Spleen (tissue), 11 donors: ENCODE results near the gene KIF16B. TPM values are rescaled to one million over a fixed set of nuclear protein-coding genes. Genes with fewer than 3 reads are reported as not detected.

Experiments used
- DNase-seq: peaks from one replicate; pipeline ENCODE4 v3.0.0-alpha.2; 2020
- H3K27ac ChIP-seq, 8 donors: fragments of 200-600 bp; sonication (generic) in 7 of 8; 1 replicate in 4 of 8; 2 replicates in 4 of 8; pipeline versions ENCODE4 v1.5.0 to v1.8.0; 2016 to 2021; ENCODE audit warnings: inconsistent platforms in 4 of 8, mild to moderate bottlenecking in 4 of 8, moderate library complexity in 1 of 8
- H3K27me3 ChIP-seq, 7 donors: fragments of 200-600 bp; sonication (generic) in 6 of 7; replicated peaks in 1 of 7; 1 replicate in 4 of 7; 2 replicates in 3 of 7; pipeline versions ENCODE4 v1.5.0 to v1.8.0; 2016 to 2021; ENCODE audit warnings: inconsistent platforms in 3 of 7, mild to moderate bottlenecking in 1 of 7
- H3K36me3 ChIP-seq, 6 donors: fragments of 200-600 bp; sonication (generic) in 5 of 6; 1 replicate in 4 of 6; 2 replicates in 2 of 6; pipeline versions ENCODE4 v1.5.0 to v1.8.0; 2016 to 2021; ENCODE audit warnings: inconsistent platforms in 2 of 6
- H3K4me1 ChIP-seq, 6 donors: fragments of 200-600 bp; sonication (generic) in 5 of 6; 1 replicate in 3 of 6; 2 replicates in 3 of 6; pipeline versions ENCODE4 v1.5.0 to v1.8.0; 2016 to 2021; ENCODE audit warnings: inconsistent platforms in 3 of 6
- H3K4me3 ChIP-seq, 8 donors: fragments of 200-600 bp; sonication (generic) in 7 of 8; 1 replicate in 4 of 8; 2 replicates in 4 of 8; pipeline versions ENCODE4 v1.5.0 to v1.8.0; 2016 to 2021; ENCODE audit warnings: inconsistent platforms in 4 of 8, mild to moderate bottlenecking in 4 of 8, moderate library complexity in 2 of 8
- H3K9me3 ChIP-seq, 8 donors: fragments of 200-600 bp; sonication (generic) in 7 of 8; 1 replicate in 4 of 8; 2 replicates in 4 of 8; pipeline versions ENCODE4 v1.5.0 to v1.8.0; 2016 to 2021; ENCODE audit warnings: inconsistent platforms in 4 of 8
- CTCF ChIP-seq, 11 experiments: fragments of 200-600 bp in 7 of 11; fragments of 450-650 bp in 4 of 11; sonication (generic) in 4 of 11; IDR thresholded peaks in 8 of 11; conservative IDR thresholded peaks in 3 of 11; 1 replicate in 7 of 11; 2 replicates in 4 of 11; pipeline versions ENCODE4 v1.4.0 to v1.8.0; 2016 to 2021; ENCODE audit warnings: antibody characterized with exemption in 11 of 11, inconsistent platforms in 4 of 11, mild to moderate bottlenecking in 1 of 11
- POLR2A ChIP-seq, 3 donors: fragments of 450-650 bp; IDR thresholded peaks; one replicate each; pipeline ENCODE4 v1.5.1; 2017; ENCODE audit warnings: antibody characterized with exemption in 3 of 3, mild to moderate bottlenecking in 1 of 3
- POLR2AphosphoS5 ChIP-seq, 3 donors: sonication (generic); formaldehyde crosslinking; IDR thresholded peaks; one replicate each; pipeline ENCODE4 v1.5.1; 2017; ENCODE audit warnings: antibody characterized with exemption in 3 of 3
- WGBS, 5 donors: extraction: QIAGEN DNeasy Blood & Tissue Kit in 3 of 5; methylation state at CpG; one replicate each; pipeline versions ENCODE4 v1.1.5 to v1.1.7; 2013 to 2018; 5-methylcytosine and 5-hydroxymethylcytosine counted together
- intact Hi-C: fragments of 100-400 bp; cut with DNase I; formaldehyde crosslinking; loops from one replicate; pipeline ENCODE4 v1.15.0; 2023; ENCODE audit warnings: low total_unique reads
- polyA plus RNA-seq, 3 donors: library from polyadenylated mRNA; stranded (reverse); fragments of 200-250 nt; gene quantifications; one replicate each; pipeline ENCODE4 v1.2.1, GENCODE V29; 2013
- total RNA-seq, 7 donors: library from RNA; depleted of rRNA in 3 of 7; stranded (reverse); fragments of >200 nt in 3 of 7; fragmentation: NEBNext Ultra II Directional in 4 of 7; extraction: Animal tissue kit (Norgen Biotek cat#: 25700) in 4 of 7; gene quantifications; one replicate each; pipeline versions ENCODE4 v1.1.0 to v1.2.1, GENCODE V29; 2016 to 2021
- donor health status: healthy with polysubstance abuse.
- donor health status: DM: no; HTN: no; CAD: no; lungs with moderate emphysema.
- donor health status: DM: no; HTN: no; CAD: no.
- donor health status: Bipolar disorder and iron deficiency.
- donor health status: healthy.
- donor health status: DM: no; HTN: no; CAD: no.
- donor health status: DM: yes; HTN: yes; CAD: no.

KIF16B gene
- total and polyA plus RNA-seq, 10 donors: 3.0 to 30.1 (median 21.2) TPM

DNA sequence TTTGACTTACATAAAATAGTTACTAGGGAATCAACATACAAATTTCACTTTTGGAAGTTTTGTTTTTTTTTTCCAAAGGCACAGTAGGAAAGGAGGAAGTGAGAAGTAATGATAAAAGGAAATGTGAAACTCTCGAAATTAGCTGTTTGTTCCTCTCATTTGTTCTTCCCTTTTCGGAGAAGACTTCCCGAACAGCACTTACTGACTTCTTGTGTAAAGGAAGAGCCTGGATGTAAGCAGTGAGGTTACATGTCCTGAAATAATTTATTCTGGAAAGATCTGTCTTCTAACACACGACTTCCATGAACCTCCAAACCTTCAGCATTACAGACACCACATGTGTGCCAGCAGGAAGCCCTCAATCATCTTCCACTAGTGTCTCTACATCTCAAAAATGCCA, 59.1 kb downstream of the KIF16B start:
- H3K27ac ChIP-seq: peak overlapping the region in 4 of 8 donors; percentile 22 to 72 (median 67)
- H3K36me3 ChIP-seq: peaks cover 0 to 36% (median 1%) of the 10 kb centered on the region in 6 donors
- intact Hi-C loops: no loop called here
- no peak overlapping the region for H3K4me3 ChIP-seq
- DNase-seq: no peak
- TF ChIP-seq CTCF (IDR thresholded peaks at IDR 0.05 in 8 of 11, conservative IDR thresholded peaks at IDR 0.05 in 3 of 11): no peak
- no peak for TF ChIP-seq POLR2AphosphoS5 (IDR thresholded peaks at IDR 0.05)
- no peak for TF ChIP-seq POLR2A (IDR thresholded peaks at IDR 0.05)
- WGBS, 5 donors: 19 to 35% (median 26%) methylated on average over 4 of the region's 4 CpGs
- peaks cover 0 to 20% (median 5%) of the 10 kb centered on the region in 6 donors for H3K4me1 ChIP-seq
- H3K27me3 ChIP-seq: no peaks in the 10 kb centered on the region
- no peaks in the 10 kb centered on the region for H3K9me3 ChIP-seq

- intact Hi-C loops: no loop called here
- Histone ChIP-seq H3K27ac (no peak overlapping the region), H3K4me3 (no peak overlapping the region), H3K36me3 (peaks cover 0 to 83% (median 33%) of the 10 kb centered on the region in 6 donors), H3K4me1 (no peaks in the 10 kb centered on the region), H3K9me3 (no peaks in the 10 kb centered on the region), H3K27me3 (no peaks in the 10 kb centered on the region)
- TF ChIP-seq CTCF (IDR thresholded peaks at IDR 0.05 in 8 of 11, conservative IDR thresholded peaks at IDR 0.05 in 3 of 11) (no peak), POLR2A (IDR thresholded peaks at IDR 0.05) (no peak), POLR2AphosphoS5 (IDR thresholded peaks at IDR 0.05) (no peak)
- DNase-seq: no peak
- 74 to 91% (median 85%) methylated on average over 8 of the region's 8 CpGs for WGBS, 5 donors
Measured at GRCh38 chr20:16505894-16506293, 67.4 kb downstream of the KIF16B start.

GRCh38 chr20:16501301-16501700, 71.9 kb downstream of the KIF16B start:
- H3K4me3 ChIP-seq: no peak overlapping the region
- DNase-seq: no peak
- intact Hi-C loops: no loop called here

GRCh38 chr20:16500197-16500596, 73.1 kb downstream of the KIF16B start:
- H3K9me3 ChIP-seq: no peaks in the 10 kb centered on the region
- no peak overlapping the region for H3K4me3 ChIP-seq
- no peaks in the 10 kb centered on the region for H3K4me1 ChIP-seq
- WGBS, 5 donors: 92 to 95% (median 95%) methylated on average over 3 of the region's 3 CpGs
- H3K27ac ChIP-seq: no peak overlapping the region
- DNase-seq: no peak
- TF ChIP-seq CTCF (IDR thresholded peaks at IDR 0.05 in 8 of 11, conservative IDR thresholded peaks at IDR 0.05 in 3 of 11) (no peak), POLR2A (IDR thresholded peaks at IDR 0.05) (no peak), POLR2AphosphoS5 (IDR thresholded peaks at IDR 0.05) (no peak)
- no peaks in the 10 kb centered on the region for H3K27me3 ChIP-seq
- peaks cover 0 to 74% (median 23%) of the 10 kb centered on the region in 6 donors for H3K36me3 ChIP-seq
- intact Hi-C loops: no loop called here

More at GRCh38 chr20:16501301-16501700, 71.9 kb downstream of the KIF16B start:
- TF ChIP-seq POLR2AphosphoS5 (IDR thresholded peaks at IDR 0.05) (no peak), CTCF (IDR thresholded peaks at IDR 0.05 in 8 of 11, conservative IDR thresholded peaks at IDR 0.05 in 3 of 11) (no peak), POLR2A (IDR thresholded peaks at IDR 0.05) (no peak)
- 69 to 91% (median 84%) methylated on average over 2 of the region's 2 CpGs for WGBS, 5 donors
- H3K27ac ChIP-seq: no peak overlapping the region
- H3K4me1 ChIP-seq: no peaks in the 10 kb centered on the region
- no peaks in the 10 kb centered on the region for H3K27me3 ChIP-seq
- no peaks in the 10 kb centered on the region for H3K9me3 ChIP-seq
- peaks cover 0 to 74% (median 25%) of the 10 kb centered on the region in 6 donors for H3K36me3 ChIP-seq
